ENCODE data around the gene NUTM2D. TPM values are rescaled to one million over a fixed set of nuclear protein-coding genes. Genes with fewer than 3 reads are reported as not detected.
"Not testable (repeated sequence)": the region's sequence is repeated elsewhere in the genome, so short reads cannot be mapped to it uniquely, and the experiment has no call there.

The NUTM2D gene
- total RNA-seq, 1 donor from 2014 or later, result 11.0 TPM

- not testable (repeated sequence) for H3K9me3 Mint-ChIP-seq; H3K27ac Mint-ChIP-seq; H3K27me3 Mint-ChIP-seq (ENCODE audit: low read depth); DNase-seq (ENCODE audit: low spot score in 2 of 2, unreplicated experiment in 2 of 2); H3K4me1 Mint-ChIP-seq; H3K4me3 Mint-ChIP-seq; H3K36me3 Mint-ChIP-seq
These were observed 38.7 kb downstream of the NUTM2D start for GRCh38 chr10:87396206-87396605.

DNA sequence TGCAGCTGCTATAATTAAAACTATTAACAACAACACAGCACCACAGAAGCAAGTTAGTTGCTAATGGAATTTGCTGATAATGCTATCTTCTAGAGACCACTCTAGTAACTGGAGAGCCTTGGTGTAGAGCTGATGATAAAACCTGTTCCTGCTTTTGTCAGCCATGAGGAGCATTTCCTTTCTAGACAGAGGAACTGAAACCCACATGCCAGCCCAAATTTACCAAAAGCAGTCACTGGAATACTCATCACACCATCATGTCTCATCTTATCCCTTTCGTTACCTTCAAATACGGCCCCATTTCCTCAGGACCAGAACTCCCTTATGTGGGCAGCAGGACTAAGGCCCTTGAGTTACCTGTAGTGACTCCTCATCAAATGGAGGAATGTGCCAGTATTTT lies 40.9 kb downstream of the NUTM2D start:
- not testable (repeated sequence) for H3K27me3 Mint-ChIP-seq (ENCODE audit: low read depth); H3K36me3 Mint-ChIP-seq; H3K4me1 Mint-ChIP-seq; H3K9me3 Mint-ChIP-seq; H3K27ac Mint-ChIP-seq; DNase-seq (ENCODE audit: low spot score in 2 of 2, unreplicated experiment in 2 of 2); H3K4me3 Mint-ChIP-seq

GRCh38 chr10:87407516-87408467 lies 50.2 kb downstream of the NUTM2D start:
- H3K27me3 Mint-ChIP-seq (ENCODE audit: low read depth), result peaks cover 47% of the 10 kb centered on the region
- H3K4me3 Mint-ChIP-seq; H3K4me1 Mint-ChIP-seq; H3K27ac Mint-ChIP-seq; H3K9me3 Mint-ChIP-seq; DNase-seq (ENCODE audit: low spot score in 2 of 2, unreplicated experiment in 2 of 2); H3K36me3 Mint-ChIP-seq: not testable (repeated sequence)

DNA sequence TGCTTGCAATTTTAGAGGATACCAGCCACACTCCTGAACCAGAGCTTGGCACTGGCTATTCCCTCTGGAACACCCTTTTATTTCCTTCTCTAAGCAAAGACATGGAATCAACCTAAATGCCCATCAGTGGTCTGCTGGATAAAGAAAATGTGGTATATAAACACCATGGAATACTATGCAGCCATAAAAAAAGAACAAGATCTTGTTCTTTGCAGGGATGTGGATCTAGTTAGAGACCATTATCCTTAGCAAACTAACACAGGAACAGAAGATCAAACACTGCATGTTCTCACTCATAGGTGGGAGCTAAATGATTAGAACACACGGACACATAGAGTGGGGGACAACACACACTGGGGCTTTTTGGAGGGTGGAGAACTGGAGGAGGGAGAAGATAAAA lies 56.4 kb downstream of the NUTM2D start:
- H3K27ac Mint-ChIP-seq; DNase-seq (ENCODE audit: low spot score in 2 of 2, unreplicated experiment in 2 of 2); H3K36me3 Mint-ChIP-seq; H3K9me3 Mint-ChIP-seq; H3K4me3 Mint-ChIP-seq; H3K4me1 Mint-ChIP-seq: not testable (repeated sequence)
- peaks cover 43% of the 10 kb centered on the region for H3K27me3 Mint-ChIP-seq (ENCODE audit: low read depth)

Other genes with a start within 250 kb of the NUTM2D start
- 3.1 to 3.4 TPM (median 3.2 TPM) in 3 replicates for gene NUTM2A, start 132.3 kb upstream of the NUTM2D start, total RNA-seq
- gene MINPP1, start 147.1 kb downstream of the NUTM2D start, total RNA-seq, result 22.1 to 23.3 TPM (median 23.2 TPM) in 3 replicates

All from mesothelial cell of epicardium (in vitro differentiated cells).